Thymus (tissue), 11 donors: Measurements from ENCODE around the gene ST6GALNAC5. TPM values are rescaled to one million over a fixed set of nuclear protein-coding genes. Genes with fewer than 3 reads are reported as not detected.

Experiments
- DNase-seq, 9 donors: peaks; one replicate each; pipeline ENCODE4 v3.0.0-alpha.2; 2013; ENCODE audit warnings: low spot score in 9 of 9, low read depth in 6 of 9, missing footprints in 1 of 9
- H3K27ac ChIP-seq, 2 donors: one replicate each; pipeline ENCODE4 v1.5.1; 2013; ENCODE audit warnings: control low read depth in 1 of 2, low read depth in 1 of 2, low read length in 1 of 2, mild to moderate bottlenecking in 1 of 2, moderate library complexity in 1 of 2
- H3K27me3 ChIP-seq, 2 donors: one replicate each; pipeline ENCODE4 v1.5.1; 2013; ENCODE audit warnings: low read length in 1 of 2; ENCODE audit not compliant: control insufficient read depth in 2 of 2, insufficient read depth in 1 of 2
- H3K36me3 ChIP-seq, 2 donors: one replicate each; pipeline ENCODE4 v1.5.1; 2013; ENCODE audit warnings: low read length in 1 of 2, mild to moderate bottlenecking in 1 of 2, moderate library complexity in 1 of 2; ENCODE audit not compliant: control insufficient read depth in 2 of 2, insufficient read depth in 2 of 2
- H3K4me1 ChIP-seq, 2 donors: one replicate each; pipeline ENCODE4 v1.5.1; 2013; ENCODE audit warnings: low read length in 2 of 2; ENCODE audit not compliant: control insufficient read depth in 2 of 2, insufficient read depth in 2 of 2
- H3K4me3 ChIP-seq, 2 donors: one replicate each; pipeline ENCODE4 v1.5.1; 2013; ENCODE audit warnings: low read length in 2 of 2, control low read depth in 1 of 2, mild to moderate bottlenecking in 1 of 2
- H3K9me3 ChIP-seq, 2 donors: one replicate each; pipeline ENCODE4 v1.5.1; 2013; ENCODE audit warnings: low read length in 1 of 2, mild to moderate bottlenecking in 1 of 2; ENCODE audit not compliant: control insufficient read depth in 2 of 2, insufficient read depth in 1 of 2
- WGBS: extraction: QIAGEN DNeasy Blood & Tissue Kit; methylation state at CpG from one replicate; pipeline ENCODE4 v1.1.7; 2013; 5-methylcytosine and 5-hydroxymethylcytosine counted together
- polyA plus RNA-seq: library from polyadenylated mRNA; stranded (reverse); fragments of 200-250 nt; gene quantifications from one replicate; pipeline ENCODE4 v1.2.3, GENCODE V29; 2013
- total RNA-seq: library from RNA; stranded (reverse); fragments of 120-200 nt; gene quantifications from one replicate; pipeline ENCODE4 v1.2.4, GENCODE V29; 2013
- donor health status: healthy.

Gene ST6GALNAC5
- total and polyA plus RNA-seq, 2 donors: 0.34 to 1.4 TPM

DNA sequence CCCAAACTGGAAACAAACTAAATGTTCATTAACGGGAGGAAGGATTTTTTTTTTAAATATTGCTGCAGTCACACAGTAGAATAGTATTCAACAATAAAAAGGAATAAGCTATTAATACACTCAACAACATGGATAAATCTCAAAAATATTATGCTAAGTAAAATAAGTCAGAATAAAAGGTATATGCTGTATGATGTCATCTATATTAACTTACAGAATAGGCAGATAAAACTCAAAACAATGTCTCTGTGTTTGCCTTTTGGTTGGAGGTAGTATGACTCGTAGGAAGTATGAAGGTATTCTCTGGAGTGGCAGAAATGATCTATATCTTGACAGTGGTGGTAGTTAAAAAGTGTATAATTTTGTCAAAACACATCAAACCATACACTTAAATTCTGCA, 6.1 kb upstream of the ST6GALNAC5 start:
- WGBS: 91% methylated on average over 2 of the region's 2 CpGs
- no peak overlapping the region for H3K27ac ChIP-seq

DNA sequence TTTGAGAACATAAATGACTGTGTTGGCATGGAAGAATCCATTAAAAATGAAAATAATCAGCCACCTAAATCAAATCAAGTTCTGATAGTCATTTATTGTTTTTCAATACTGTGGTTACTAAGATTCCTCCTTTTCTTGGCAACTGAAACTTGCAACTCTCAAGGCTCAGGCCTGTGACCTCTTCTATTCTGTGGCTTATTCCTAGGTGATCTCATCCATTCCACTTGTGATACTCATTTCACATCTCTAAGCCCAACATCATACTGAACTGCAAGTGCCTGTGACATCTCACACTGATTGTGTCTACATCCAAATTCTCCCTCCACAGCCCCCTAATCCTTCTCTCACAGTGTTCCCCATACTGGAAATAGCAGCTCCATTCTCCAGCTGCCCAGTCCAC, 4.8 kb upstream of the ST6GALNAC5 start:
- no peak for DNase-seq
- H3K4me1 ChIP-seq: peaks cover 0 to 2% of the 10 kb centered on the region in 2 donors
- no peaks in the 10 kb centered on the region for H3K9me3 ChIP-seq
- no peak overlapping the region for H3K4me3 ChIP-seq
- H3K27ac ChIP-seq: no peak overlapping the region
- peaks cover 10 to 24% of the 10 kb centered on the region in 2 donors for H3K27me3 ChIP-seq
- H3K36me3 ChIP-seq: no peaks in the 10 kb centered on the region

More for the DNA sequence above, 6.1 kb upstream of the ST6GALNAC5 start:
- H3K36me3 ChIP-seq: no peaks in the 10 kb centered on the region
- no peaks in the 10 kb centered on the region for H3K4me1 ChIP-seq
- no peak for DNase-seq
- H3K4me3 ChIP-seq: no peak overlapping the region
- peaks cover 6 to 12% of the 10 kb centered on the region in 2 donors for H3K27me3 ChIP-seq
- no peaks in the 10 kb centered on the region for H3K9me3 ChIP-seq

DNA sequence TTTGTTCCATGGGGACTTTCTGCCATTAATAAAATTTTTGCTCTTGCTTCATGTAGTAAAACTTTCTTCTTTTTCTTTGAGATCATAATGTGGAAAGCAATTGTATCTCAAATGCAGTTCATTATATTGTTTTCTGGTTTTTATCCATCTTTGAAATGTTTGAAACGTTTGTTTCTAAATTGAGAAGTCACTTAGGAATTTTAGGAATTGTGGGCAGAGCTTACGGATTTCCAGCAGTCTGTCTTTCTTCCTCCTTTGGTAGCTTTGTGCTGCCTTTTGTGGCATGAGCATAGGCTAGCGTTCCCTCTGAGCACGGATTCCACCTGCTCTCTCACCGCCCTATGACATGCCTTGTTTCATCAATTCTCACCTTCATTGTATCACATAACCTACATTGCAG, 2.9 kb upstream of the ST6GALNAC5 start:
- WGBS: 92% methylated on average over 5 of the region's 5 CpGs
- peaks cover 2 to 4% of the 10 kb centered on the region in 2 donors for H3K4me1 ChIP-seq
- H3K27me3 ChIP-seq: peaks cover 29 to 43% of the 10 kb centered on the region in 2 donors
- H3K4me3 ChIP-seq: no peak overlapping the region
- H3K36me3 ChIP-seq: no peaks in the 10 kb centered on the region
- H3K27ac ChIP-seq: no peak overlapping the region
- peaks cover 0 to 1% of the 10 kb centered on the region in 2 donors for H3K9me3 ChIP-seq
- DNase-seq: no peak

DNA sequence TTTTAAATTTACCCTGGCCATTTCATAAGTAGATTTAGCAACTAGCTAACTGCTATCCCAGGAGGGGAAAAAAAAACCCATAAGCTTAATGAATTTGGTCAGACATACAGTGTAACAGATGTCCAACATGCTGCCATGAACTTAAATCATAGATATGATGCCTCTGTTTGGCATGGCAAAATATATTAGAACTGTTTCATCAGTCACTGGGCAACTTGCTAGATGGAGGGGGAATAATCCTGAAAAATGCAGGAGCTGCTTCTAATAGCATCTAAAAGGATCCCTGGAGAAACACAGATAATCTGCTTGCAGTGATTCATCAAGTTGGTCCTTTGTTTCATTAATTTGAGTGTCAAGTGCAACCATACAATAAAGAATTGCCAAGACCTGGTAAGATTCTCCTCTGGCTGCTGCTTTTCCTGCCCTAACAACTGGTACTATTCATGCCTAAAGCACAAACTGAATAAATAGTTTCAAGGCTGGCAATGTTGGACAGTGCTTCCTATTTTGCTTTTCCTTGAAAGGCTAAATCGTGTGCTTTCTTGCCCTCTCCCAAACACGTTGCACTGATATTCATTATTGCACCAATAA, 1.5 kb upstream of the ST6GALNAC5 start:
- H3K27me3 ChIP-seq: peaks cover 35 to 55% of the 10 kb centered on the region in 2 donors
- H3K4me1 ChIP-seq: peaks cover 2 to 4% of the 10 kb centered on the region in 2 donors
- no peak for DNase-seq
- no peaks in the 10 kb centered on the region for H3K36me3 ChIP-seq
- no peak overlapping the region for H3K4me3 ChIP-seq
- H3K27ac ChIP-seq: no peak overlapping the region
- WGBS: 91% methylated on average over 2 of the region's 2 CpGs
- peaks cover 0 to 1% of the 10 kb centered on the region in 2 donors for H3K9me3 ChIP-seq

DNA sequence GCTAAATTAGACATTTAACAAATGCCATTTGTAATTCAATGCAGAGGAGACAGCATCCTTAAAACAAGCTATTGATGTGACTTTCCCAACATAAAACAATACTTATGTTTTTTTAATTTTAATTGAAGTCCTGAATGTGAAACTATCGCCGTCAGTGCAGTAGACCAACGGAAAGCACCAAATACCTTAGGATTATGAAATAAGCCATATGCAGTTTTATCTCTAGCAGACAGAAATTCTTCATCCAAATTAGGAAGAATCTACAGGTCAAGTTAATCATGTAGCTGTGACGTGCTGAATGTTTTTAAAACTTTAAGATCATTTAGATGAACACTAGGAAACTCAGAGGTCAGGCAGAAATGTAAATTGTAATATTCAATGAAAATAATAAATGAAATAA, 714 bp upstream of the ST6GALNAC5 start:
- H3K27me3 ChIP-seq: peaks cover 35 to 56% of the 10 kb centered on the region in 2 donors
- peaks cover 0 to 1% of the 10 kb centered on the region in 2 donors for H3K9me3 ChIP-seq
- H3K4me1 ChIP-seq: peaks cover 2 to 4% of the 10 kb centered on the region in 2 donors
- H3K27ac ChIP-seq: no peak overlapping the region
- 94% methylated on average over 4 of the region's 4 CpGs for WGBS
- H3K36me3 ChIP-seq: no peaks in the 10 kb centered on the region
- H3K4me3 ChIP-seq: no peak overlapping the region
- no peak for DNase-seq

DNA sequence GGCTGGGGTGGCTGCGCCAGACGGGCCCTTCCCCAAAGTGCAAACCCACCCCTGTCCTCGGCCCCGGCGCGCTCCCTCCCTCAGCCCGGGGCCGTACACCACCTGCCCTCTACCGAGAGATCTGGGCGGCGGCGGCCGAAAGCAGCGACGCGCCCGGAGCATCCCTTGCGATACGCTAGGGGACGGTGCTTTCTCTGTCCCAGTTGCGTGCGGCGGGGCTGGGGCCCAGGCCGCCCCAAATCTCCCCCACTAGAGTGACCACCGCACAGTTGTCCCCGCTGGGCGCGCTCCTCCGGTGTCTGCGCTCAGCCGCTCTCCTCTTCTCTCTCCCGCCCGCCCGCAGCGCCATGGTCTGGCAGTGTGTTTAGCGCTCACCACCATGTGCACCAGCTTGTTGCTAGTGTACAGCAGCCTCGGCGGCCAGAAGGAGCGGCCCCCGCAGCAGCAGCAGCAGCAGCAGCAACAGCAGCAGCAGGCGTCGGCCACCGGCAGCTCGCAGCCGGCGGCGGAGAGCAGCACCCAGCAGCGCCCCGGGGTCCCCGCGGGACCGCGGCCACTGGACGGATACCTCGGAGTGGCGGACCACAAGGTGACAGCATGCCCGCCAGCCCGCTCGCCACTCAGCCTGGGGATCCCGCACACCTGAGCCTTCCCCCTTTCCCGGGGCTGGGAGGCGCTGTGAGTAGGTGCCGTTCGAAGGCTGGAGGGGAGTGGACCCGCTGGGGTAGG, 1.0 kb downstream of the ST6GALNAC5 start:
- DNase-seq: peak in 1 of 9 donors; percentile 23
- 2% methylated on average over 65 of the region's 65 CpGs for WGBS

DNA sequence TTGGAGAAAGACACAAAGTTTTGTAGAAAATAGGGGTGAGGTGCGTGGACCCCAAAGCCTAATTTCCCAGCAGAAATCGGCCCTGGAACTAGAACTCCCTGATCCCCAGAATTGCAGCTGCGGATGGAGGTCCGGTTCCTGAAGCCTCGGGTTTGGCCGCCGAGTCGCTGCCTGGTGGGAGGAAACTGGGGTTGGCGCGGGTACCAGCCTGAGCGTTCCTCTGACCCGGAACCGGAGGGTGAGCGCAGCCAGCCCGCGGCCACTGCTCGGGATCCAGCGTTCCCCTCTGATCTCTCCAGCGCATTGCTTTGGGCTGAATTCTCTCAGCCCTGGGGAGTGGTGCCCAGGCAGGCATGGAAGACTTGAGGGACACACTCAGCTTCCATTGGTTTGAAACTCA, 1.6 kb downstream of the ST6GALNAC5 start:
- Histone ChIP-seq H3K27me3 (peaks cover 35 to 56% of the 10 kb centered on the region in 2 donors), H3K4me1 (peaks cover 2 to 4% of the 10 kb centered on the region in 2 donors), H3K27ac (no peak overlapping the region), H3K9me3 (peaks cover 0 to 1% of the 10 kb centered on the region in 2 donors), H3K4me3 (no peak overlapping the region), H3K36me3 (no peaks in the 10 kb centered on the region)
- no peak for DNase-seq
- WGBS: 6% methylated on average over 19 of the region's 19 CpGs

More for the DNA sequence above, 1.0 kb downstream of the ST6GALNAC5 start:
- Histone ChIP-seq H3K36me3 (no peaks in the 10 kb centered on the region), H3K4me3 (peak overlapping the region in 1 of 2 donors; percentile 14), H3K4me1 (peaks cover 2 to 4% of the 10 kb centered on the region in 2 donors), H3K27ac (no peak overlapping the region), H3K9me3 (peaks cover 0 to 1% of the 10 kb centered on the region in 2 donors), H3K27me3 (peaks cover 35 to 56% of the 10 kb centered on the region in 2 donors)

DNA sequence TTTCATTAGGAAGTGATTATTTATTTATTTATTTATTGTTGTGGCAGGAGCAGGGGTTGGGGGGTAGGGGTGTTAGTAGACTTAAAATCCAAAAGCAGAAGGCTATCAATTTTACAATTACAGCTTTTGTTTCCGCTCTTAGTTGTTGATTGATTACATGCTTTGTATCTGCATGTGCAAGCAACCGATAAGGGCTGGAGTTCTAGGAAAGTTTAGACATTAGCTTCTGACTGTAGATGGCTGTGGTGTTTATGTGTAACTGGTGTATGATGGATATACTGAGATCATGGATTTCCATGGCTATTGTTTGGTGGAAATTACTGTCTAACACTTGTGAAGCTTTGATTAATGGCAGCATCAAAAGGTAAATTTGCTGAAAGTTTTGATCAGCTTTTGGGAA, 2.8 kb downstream of the ST6GALNAC5 start:
- DNase-seq: no peak
- Histone ChIP-seq H3K36me3 (no peaks in the 10 kb centered on the region), H3K4me3 (no peak overlapping the region), H3K27ac (no peak overlapping the region), H3K4me1 (peaks cover 2 to 4% of the 10 kb centered on the region in 2 donors), H3K27me3 (peaks cover 35 to 54% of the 10 kb centered on the region in 2 donors), H3K9me3 (peaks cover 0 to 1% of the 10 kb centered on the region in 2 donors)
- 82% methylated on average over 2 of the region's 2 CpGs for WGBS

DNA sequence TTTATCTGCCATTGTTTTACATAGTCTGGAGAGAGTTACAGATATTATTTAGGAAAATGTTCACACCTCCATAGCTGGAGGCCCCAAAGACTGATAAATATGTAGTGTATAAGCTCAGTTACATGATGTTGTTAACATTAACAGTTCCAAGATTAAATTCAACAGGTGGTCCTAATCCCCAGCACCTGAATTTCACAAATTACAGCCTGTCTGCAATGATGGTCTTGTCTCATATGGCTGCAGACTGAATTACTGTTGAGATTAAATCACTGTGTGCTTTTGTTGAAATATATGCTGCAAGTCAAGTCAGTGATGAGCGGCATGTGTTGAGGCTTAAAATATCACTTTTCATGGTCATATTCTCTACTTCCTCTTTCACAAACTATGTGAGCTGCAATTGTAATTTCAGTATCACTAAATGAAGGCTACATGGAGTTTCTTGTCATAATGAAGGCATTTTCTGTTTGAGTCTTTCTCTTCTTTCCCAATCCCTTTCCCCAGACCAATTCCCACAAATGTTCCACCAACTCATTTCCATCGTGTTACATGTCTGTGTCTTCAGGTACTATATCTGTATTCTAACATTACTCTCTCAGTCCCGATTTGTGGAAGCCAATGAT, 4.2 kb downstream of the ST6GALNAC5 start:
- no peaks in the 10 kb centered on the region for H3K36me3 ChIP-seq
- H3K27me3 ChIP-seq: peaks cover 30 to 41% of the 10 kb centered on the region in 2 donors
- 61% methylated on average over 3 of the region's 3 CpGs for WGBS
- DNase-seq: no peak
- no peak overlapping the region for H3K4me3 ChIP-seq
- no peak overlapping the region for H3K27ac ChIP-seq
- peaks cover 2 to 4% of the 10 kb centered on the region in 2 donors for H3K4me1 ChIP-seq
- H3K9me3 ChIP-seq: peaks cover 0 to 1% of the 10 kb centered on the region in 2 donors
